DMS79 (cell line): ENCODE results near the gene TPGS2.
"Not testable (repeated sequence)": the region's sequence is repeated elsewhere in the genome, so short reads cannot be mapped to it uniquely, and the experiment has no call there.

Source experiments
- DNase-seq: peaks from one replicate; lab custom pipeline; 2025; lab: John Stamatoyannopoulos, UW

Gene TPGS2

GRCh38 chr18:36821681-36822080 lies 7.1 kb downstream of the TPGS2 start:
- no peak for DNase-seq

- no peak for DNase-seq
These were observed 9.2 kb downstream of the TPGS2 start for GRCh38 chr18:36819621-36820020.

- no peak for DNase-seq
These were observed 10.2 kb downstream of the TPGS2 start for GRCh38 chr18:36818652-36819051.

GRCh38 chr18:36817039-36817438 lies 11.8 kb downstream of the TPGS2 start:
- no peak for DNase-seq

GRCh38 chr18:36816096-36816495 lies 12.7 kb downstream of the TPGS2 start:
- not testable (repeated sequence) for DNase-seq

GRCh38 chr18:36814994-36815393 lies 13.8 kb downstream of the TPGS2 start:
- peak; percentile 3 for DNase-seq

GRCh38 chr18:36813824-36814223 lies 15.0 kb downstream of the TPGS2 start:
- DNase-seq = no peak

GRCh38 chr18:36813101-36813775 lies 15.6 kb downstream of the TPGS2 start:
- no peak for DNase-seq

GRCh38 chr18:36812678-36813077 lies 16.1 kb downstream of the TPGS2 start:
- no peak for DNase-seq

GRCh38 chr18:36811955-36812354 lies 16.8 kb downstream of the TPGS2 start:
- DNase-seq = no peak

- DNase-seq = no peak
These were observed 17.4 kb downstream of the TPGS2 start for GRCh38 chr18:36811430-36811829.

GRCh38 chr18:36809590-36810381 lies 19.0 kb downstream of the TPGS2 start:
- DNase-seq = peak; percentile 60

- no peak for DNase-seq
These were observed 20.1 kb downstream of the TPGS2 start for GRCh38 chr18:36808681-36809080.

GRCh38 chr18:36805105-36805504 lies 23.7 kb downstream of the TPGS2 start:
- DNase-seq = peak; percentile 80

- no peak for DNase-seq
These were observed 29.9 kb downstream of the TPGS2 start for GRCh38 chr18:36798738-36799473.

- no peak for DNase-seq
These were observed 36.0 kb downstream of the TPGS2 start for GRCh38 chr18:36792634-36793283.

- DNase-seq = no peak
These were observed 42.1 kb downstream of the TPGS2 start for GRCh38 chr18:36786686-36787085.

GRCh38 chr18:36783792-36784191 lies 45.0 kb downstream of the TPGS2 start:
- no peak for DNase-seq

- no peak for DNase-seq
These were observed 46.1 kb downstream of the TPGS2 start for GRCh38 chr18:36782710-36783109.

GRCh38 chr18:36780748-36781147 lies 48.1 kb downstream of the TPGS2 start:
- no peak for DNase-seq

- DNase-seq = no peak
These were observed 51.2 kb downstream of the TPGS2 start for GRCh38 chr18:36777566-36777965.

GRCh38 chr18:36776650-36777049 lies 52.2 kb downstream of the TPGS2 start:
- DNase-seq = no peak
